NT2/D1 (cell line): ENCODE data around the gene PPP1R12B.

Source experiments
- SUZ12 ChIP-seq: IDR thresholded peaks from 2 replicates; pipeline ENCODE4 v1.6.1; 2011; ENCODE audit not compliant: insufficient read length, insufficient read depth; ENCODE audit errors: extremely low read depth
- YY1 ChIP-seq: IDR thresholded peaks from 2 replicates; pipeline ENCODE4 v1.6.1; 2011; ENCODE audit not compliant: insufficient read length, insufficient read depth
- ZNF274 ChIP-seq: IDR thresholded peaks from 2 replicates; pipeline ENCODE4 v1.6.1; 2011; ENCODE audit warnings: mild to moderate bottlenecking, low read depth, low read length

- TF ChIP-seq YY1 (no peak), ZNF274 (no peak), SUZ12 (no peak)
These were observed 122.7 kb downstream of the PPP1R12B start for GRCh38 chr1:202471246-202471645.
